Coronary artery (tissue), 2 donors: ENCODE data around the gene GGN.
"Not testable (repeated sequence)": the region's sequence is repeated elsewhere in the genome, so short reads cannot be mapped to it uniquely, and the experiment has no call there.

Experiments
- DNase-seq: peaks from one replicate; pipeline ENCODE4 v3.0.0-alpha.2; 2017; ENCODE audit warnings: low spot score
- H3K27ac ChIP-seq, 2 donors: fragments of 200-600 bp; sonication (generic); one replicate each; pipeline ENCODE4 v1.5.1; 2016 to 2019
- H3K4me3 ChIP-seq: fragments of 200-600 bp; sonication (generic); 2 replicates; pipeline ENCODE4 v1.5.1; 2016; ENCODE audit warnings: mild to moderate bottlenecking, moderate library complexity
- CTCF ChIP-seq: fragments of 200-600 bp; sonication (generic); IDR thresholded peaks from one replicate; pipeline ENCODE4 v1.5.1; 2019; ENCODE audit warnings: antibody characterized with exemption

The GGN gene

GRCh38 chr19:38420935-38421334 is 33.1 kb upstream of the GGN start:
- Histone ChIP-seq H3K4me3 (no peak overlapping the region), H3K27ac (no peak overlapping the region)
- DNase-seq, result no peak
- no peak for TF ChIP-seq CTCF

- peak overlapping the region in 1 of 2 donors; percentile 16 for H3K27ac ChIP-seq
- TF ChIP-seq CTCF, result no peak
- H3K4me3 ChIP-seq, result peak overlapping the region; percentile 59
- no peak for DNase-seq
Measured at GRCh38 chr19:38417544-38418506, 30.0 kb upstream of the GGN start.

GRCh38 chr19:38417146-38417543 is 29.3 kb upstream of the GGN start:
- no peak for TF ChIP-seq CTCF
- H3K4me3 ChIP-seq, result peak overlapping the region; percentile 59
- no peak for DNase-seq

GRCh38 chr19:38413416-38413815 is 25.6 kb upstream of the GGN start:
- DNase-seq, result no peak
- Histone ChIP-seq H3K27ac (no peak overlapping the region), H3K4me3 (no peak overlapping the region)
- TF ChIP-seq CTCF, result no peak

More at GRCh38 chr19:38417146-38417543, 29.3 kb upstream of the GGN start:
- H3K27ac ChIP-seq, result peak overlapping the region in 1 of 2 donors; percentile 16

GRCh38 chr19:38412961-38413360 is 25.1 kb upstream of the GGN start:
- no peak overlapping the region for H3K27ac ChIP-seq
- TF ChIP-seq CTCF, result no peak
- no peak overlapping the region for H3K4me3 ChIP-seq
- no peak for DNase-seq

GRCh38 chr19:38412491-38412890 is 24.7 kb upstream of the GGN start:
- no peak for DNase-seq
- TF ChIP-seq CTCF, result no peak
- no peak overlapping the region for H3K27ac ChIP-seq
- H3K4me3 ChIP-seq, result no peak overlapping the region

- not testable (repeated sequence) for H3K27ac ChIP-seq, DNase-seq, H3K4me3 ChIP-seq
Measured at GRCh38 chr19:38411898-38412297, 24.1 kb upstream of the GGN start.
